Measurements from ENCODE around the gene ID2. TPM values are rescaled to one million over a fixed set of nuclear protein-coding genes. Genes with fewer than 3 reads are reported as not detected.

ID2 gene
- total RNA-seq, 4 donors from 2014 or later = 143 to 391 (median 188) TPM

DNA sequence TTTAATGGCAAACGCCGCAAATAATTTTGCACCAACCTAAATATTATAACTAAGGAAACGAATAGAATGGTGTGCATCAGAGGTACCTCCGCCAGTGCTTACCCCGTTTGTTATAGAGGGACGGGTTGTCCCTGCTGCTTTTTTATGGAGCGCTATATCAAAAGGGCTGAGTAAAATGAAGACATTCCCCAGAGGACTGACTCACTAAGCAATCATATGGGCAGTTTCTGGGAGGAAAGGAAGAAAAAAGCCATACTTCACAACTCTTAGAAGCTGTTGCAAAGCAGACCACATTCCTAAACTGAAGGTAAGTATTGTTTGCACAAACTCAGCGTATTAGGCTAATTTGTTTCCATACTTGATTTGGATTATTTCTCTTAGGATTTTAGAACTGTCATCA is 12.9 kb downstream of the ID2 start:
- Histone ChIP-seq H3K27ac (no peak overlapping the region), H3K4me3 (no peak overlapping the region), H3K9me3 (no peaks in the 10 kb centered on the region), H3K36me3 (no peaks in the 10 kb centered on the region), H3K4me1 (peaks cover 0 to 7% (median 0%) of the 10 kb centered on the region in 4 donors), H3K27me3 (no peaks in the 10 kb centered on the region)
- DNase-seq = no peak
- no peak for TF ChIP-seq POLR2A (IDR thresholded peaks at IDR 0.05)
- TF ChIP-seq, protein P1, sequence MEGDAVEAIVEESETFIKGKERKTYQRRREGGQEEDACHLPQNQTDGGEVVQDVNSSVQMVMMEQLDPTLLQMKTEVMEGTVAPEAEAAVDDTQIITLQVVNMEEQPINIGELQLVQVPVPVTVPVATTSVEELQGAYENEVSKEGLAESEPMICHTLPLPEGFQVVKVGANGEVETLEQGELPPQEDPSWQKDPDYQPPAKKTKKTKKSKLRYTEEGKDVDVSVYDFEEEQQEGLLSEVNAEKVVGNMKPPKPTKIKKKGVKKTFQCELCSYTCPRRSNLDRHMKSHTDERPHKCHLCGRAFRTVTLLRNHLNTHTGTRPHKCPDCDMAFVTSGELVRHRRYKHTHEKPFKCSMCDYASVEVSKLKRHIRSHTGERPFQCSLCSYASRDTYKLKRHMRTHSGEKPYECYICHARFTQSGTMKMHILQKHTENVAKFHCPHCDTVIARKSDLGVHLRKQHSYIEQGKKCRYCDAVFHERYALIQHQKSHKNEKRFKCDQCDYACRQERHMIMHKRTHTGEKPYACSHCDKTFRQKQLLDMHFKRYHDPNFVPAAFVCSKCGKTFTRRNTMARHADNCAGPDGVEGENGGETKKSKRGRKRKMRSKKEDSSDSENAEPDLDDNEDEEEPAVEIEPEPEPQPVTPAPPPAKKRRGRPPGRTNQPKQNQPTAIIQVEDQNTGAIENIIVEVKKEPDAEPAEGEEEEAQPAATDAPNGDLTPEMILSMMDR (IDR thresholded peaks at IDR 0.05) = no peak

DNA sequence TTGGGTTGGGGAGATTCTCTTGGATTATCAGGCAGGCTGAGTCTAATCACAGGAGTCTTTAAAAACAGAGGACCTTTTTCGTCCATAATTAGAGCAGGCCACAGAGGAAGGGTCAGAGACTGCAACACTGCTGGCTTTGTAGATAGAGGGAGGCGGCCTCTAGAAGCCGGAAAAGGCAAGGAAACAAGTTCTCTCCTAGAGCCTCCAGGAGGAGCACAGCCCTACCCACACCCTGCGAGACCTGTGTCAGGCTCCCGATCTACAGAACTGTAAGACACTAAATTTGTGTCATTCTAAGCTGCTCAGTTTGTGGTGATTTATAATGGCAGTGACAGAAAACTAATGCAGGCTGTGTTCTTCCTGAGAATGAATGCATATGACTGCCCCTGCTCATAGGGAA is 15.3 kb downstream of the ID2 start:
- no peak for DNase-seq
- TF ChIP-seq, protein P1 (IDR thresholded peaks at IDR 0.05) = no peak
- TF ChIP-seq POLR2A (IDR thresholded peaks at IDR 0.05) = no peak

DNA sequence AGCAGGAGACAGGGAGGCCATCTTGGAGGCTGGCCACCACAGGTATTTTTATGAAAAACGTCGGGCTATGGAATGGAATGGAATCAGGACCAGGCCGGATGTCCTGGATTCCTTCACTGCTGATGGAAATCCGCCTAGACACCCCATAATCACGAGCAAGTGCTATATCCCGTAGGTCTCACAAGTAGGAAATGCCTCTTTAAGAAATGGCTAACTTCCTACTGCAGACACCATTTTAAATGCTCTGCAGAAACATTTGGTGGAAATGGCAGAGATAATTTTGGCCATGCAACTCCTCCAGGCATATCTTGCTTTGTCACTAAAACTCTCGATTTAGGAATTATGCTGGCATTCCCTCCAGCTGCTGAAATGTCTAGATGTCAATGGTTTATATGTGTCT is 18.0 kb downstream of the ID2 start:
- Histone ChIP-seq H3K9me3 (no peaks in the 10 kb centered on the region), H3K36me3 (no peaks in the 10 kb centered on the region), H3K4me3 (no peak overlapping the region), H3K27me3 (no peaks in the 10 kb centered on the region), H3K27ac (no peak overlapping the region), H3K4me1 (no peaks in the 10 kb centered on the region)
- TF ChIP-seq, protein P1 (IDR thresholded peaks at IDR 0.05) = no peak
- TF ChIP-seq POLR2A (IDR thresholded peaks at IDR 0.05) = no peak
- no peak for DNase-seq

More for the DNA sequence above, 15.3 kb downstream of the ID2 start:
- no peak overlapping the region for H3K4me3 ChIP-seq
- H3K9me3 ChIP-seq = no peaks in the 10 kb centered on the region
- H3K27ac ChIP-seq = no peak overlapping the region
- no peaks in the 10 kb centered on the region for H3K36me3 ChIP-seq
- H3K4me1 ChIP-seq = peaks cover 0 to 7% (median 0%) of the 10 kb centered on the region in 4 donors
- no peaks in the 10 kb centered on the region for H3K27me3 ChIP-seq

DNA sequence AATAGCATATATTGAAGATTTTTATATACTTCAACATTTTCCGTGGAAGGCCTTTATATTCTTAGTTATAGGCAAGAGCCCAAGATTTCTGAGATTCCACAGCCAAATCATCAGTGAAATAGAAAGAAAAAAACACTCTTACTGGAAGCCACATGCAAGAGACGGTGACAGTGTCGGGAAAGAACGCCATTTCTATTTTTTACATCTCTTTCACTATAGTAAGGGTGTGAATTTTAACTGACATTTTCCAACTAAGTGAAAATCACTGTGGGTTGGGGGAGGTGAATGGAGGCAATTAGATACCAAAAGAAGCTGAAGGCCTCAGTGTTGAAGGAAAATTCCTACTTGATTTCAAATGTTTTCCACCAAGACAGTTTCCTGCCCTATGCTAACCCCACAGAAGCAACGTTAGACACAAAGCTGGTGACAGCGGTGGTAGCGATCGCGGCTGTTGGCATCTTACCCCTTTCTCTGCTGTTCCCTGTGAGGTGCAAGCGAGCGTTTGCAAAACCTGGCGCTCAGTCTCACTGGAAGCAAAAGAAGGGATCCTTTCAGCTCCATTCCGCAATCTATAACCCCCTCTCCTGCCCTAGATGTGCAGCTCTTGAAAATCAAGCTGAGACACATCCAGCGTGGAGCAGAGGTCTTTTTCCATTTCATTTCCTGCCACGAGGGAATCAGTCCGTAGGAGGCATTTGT is 20.0 kb downstream of the ID2 start:
- Histone ChIP-seq H3K36me3 (no peaks in the 10 kb centered on the region), H3K4me3 (no peak overlapping the region), H3K27me3 (no peaks in the 10 kb centered on the region), H3K9me3 (no peaks in the 10 kb centered on the region), H3K27ac (no peak overlapping the region), H3K4me1 (no peaks in the 10 kb centered on the region)
- DNase-seq = no peak
- no peak for TF ChIP-seq POLR2A (IDR thresholded peaks at IDR 0.05)
- TF ChIP-seq, protein P1 (IDR thresholded peaks at IDR 0.05) = no peak

DNA sequence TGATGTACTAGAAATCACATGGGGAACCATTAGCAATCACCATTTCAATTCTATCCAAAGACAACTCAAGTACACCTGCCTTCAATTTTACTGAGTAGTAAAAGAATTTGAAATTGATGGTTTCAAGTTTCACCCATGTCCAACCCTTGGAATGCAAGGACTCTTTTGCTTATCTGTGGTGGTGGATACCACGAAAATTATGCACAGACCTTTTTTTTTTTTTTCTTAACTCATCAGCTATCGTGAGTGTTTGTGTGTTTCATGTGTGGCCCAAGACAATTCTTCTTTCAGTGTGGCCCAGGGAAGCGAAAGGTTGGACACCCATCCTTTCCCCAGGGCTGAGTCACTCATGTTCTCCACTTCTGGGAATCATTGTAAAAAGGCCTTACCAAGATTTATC is 23.1 kb downstream of the ID2 start:
- Histone ChIP-seq H3K27ac (no peak overlapping the region), H3K27me3 (no peaks in the 10 kb centered on the region), H3K4me3 (no peak overlapping the region), H3K4me1 (no peaks in the 10 kb centered on the region), H3K9me3 (no peaks in the 10 kb centered on the region), H3K36me3 (no peaks in the 10 kb centered on the region)
- DNase-seq = no peak
- TF ChIP-seq, protein P1 (IDR thresholded peaks at IDR 0.05) = no peak
- no peak for TF ChIP-seq POLR2A (IDR thresholded peaks at IDR 0.05)
